Transverse colon (tissue), 4 donors: ENCODE data around the gene CFAP221.

Experiments
- CTCF ChIP-seq, 5 experiments: fragments of 200-600 bp in 3 of 5; fragments of 450-650 bp in 2 of 5; sonication (generic) in 3 of 5; IDR thresholded peaks; 1 replicate in 2 of 5; 2 replicates in 3 of 5; pipeline ENCODE4 v1.5.1; 2016 to 2017; ENCODE audit warnings: antibody characterized with exemption in 5 of 5, inconsistent platforms in 3 of 5, mild to moderate bottlenecking in 2 of 5, moderate library complexity in 1 of 5
- EP300 ChIP-seq: sonication (generic); formaldehyde crosslinking; IDR thresholded peaks from one replicate; pipeline ENCODE4 v1.6.1; 2017; ENCODE audit warnings: antibody characterized with exemption, low read depth
- POLR2A ChIP-seq: fragments of 450-650 bp; IDR thresholded peaks from one replicate; pipeline ENCODE4 v1.6.1; 2016; ENCODE audit warnings: antibody characterized with exemption, mild to moderate bottlenecking, moderate library complexity
- POLR2AphosphoS5 ChIP-seq, 3 donors: sonication (generic); formaldehyde crosslinking; IDR thresholded peaks; one replicate each; pipeline ENCODE4 v1.6.1; 2016; ENCODE audit warnings: antibody characterized with exemption in 3 of 3

DNA sequence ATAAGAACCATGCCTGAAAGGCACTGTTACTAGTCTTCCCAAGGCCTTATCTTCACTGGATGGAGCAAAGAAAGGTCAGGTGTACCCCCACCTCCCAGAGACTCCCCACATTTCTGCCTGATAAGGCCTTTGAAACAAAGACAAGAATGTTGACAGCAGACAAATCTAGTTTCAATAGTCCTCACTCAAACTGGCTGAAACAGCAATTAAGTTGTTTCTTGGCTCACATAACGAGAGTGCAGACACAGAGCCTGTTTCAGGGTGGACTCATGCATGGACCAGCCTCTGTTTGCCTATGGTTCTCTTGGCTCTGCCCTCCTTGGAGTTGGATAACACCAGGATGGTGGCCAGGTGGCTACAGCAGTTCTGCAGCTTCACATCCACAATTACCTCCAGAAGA is 7.5 kb upstream of the CFAP221 start:
- TF ChIP-seq CTCF (IDR thresholded peaks at IDR 0.05) (no peak), POLR2AphosphoS5 (IDR thresholded peaks at IDR 0.05) (no peak), POLR2A (no peak), EP300 (no peak)
